Epidermal melanocyte (primary cell): ENCODE data around the gene LRRC52.
"Not testable (repeated sequence)": the region's sequence is repeated elsewhere in the genome, so short reads cannot be mapped to it uniquely, and the experiment has no call there.

Experiments
- DNase-seq: peaks from one replicate; pipeline ENCODE4 v3.0.0; 2011; ENCODE audit warnings: low spot score; ENCODE audit not compliant: insufficient read length

The LRRC52 gene

GRCh38 chr1:165580931-165581871 is 37.4 kb downstream of the LRRC52 start:
- DNase-seq = no peak

GRCh38 chr1:165581926-165582325 is 38.1 kb downstream of the LRRC52 start:
- DNase-seq = no peak

- no peak for DNase-seq
Measured at GRCh38 chr1:165586398-165586797, 42.6 kb downstream of the LRRC52 start.

- not testable (repeated sequence) for DNase-seq
Measured at GRCh38 chr1:165591391-165591790, 47.6 kb downstream of the LRRC52 start.

GRCh38 chr1:165592945-165593823 is 49.4 kb downstream of the LRRC52 start:
- DNase-seq = peak; percentile 60

GRCh38 chr1:165595246-165595938 is 51.6 kb downstream of the LRRC52 start:
- no peak for DNase-seq

GRCh38 chr1:165597883-165598675 is 54.3 kb downstream of the LRRC52 start:
- DNase-seq = peak; percentile 73

- no peak for DNase-seq
Measured at GRCh38 chr1:165598676-165599059, 54.9 kb downstream of the LRRC52 start.

- DNase-seq = no peak
Measured at GRCh38 chr1:165600793-165601192, 57.0 kb downstream of the LRRC52 start.

GRCh38 chr1:165603810-165604209 is 60.0 kb downstream of the LRRC52 start:
- DNase-seq = no peak

- DNase-seq = no peak
Measured at GRCh38 chr1:165605246-165605645, 61.4 kb downstream of the LRRC52 start.

- DNase-seq = not testable (repeated sequence)
Measured at GRCh38 chr1:165606676-165607075, 62.9 kb downstream of the LRRC52 start.

- DNase-seq = no peak
Measured at GRCh38 chr1:165610866-165611265, 67.1 kb downstream of the LRRC52 start.

- DNase-seq = no peak
Measured at GRCh38 chr1:165612062-165612461, 68.3 kb downstream of the LRRC52 start.
